ENCODE measurements around the gene LRRC4B. TPM values are rescaled to one million over a fixed set of nuclear protein-coding genes. Genes with fewer than 3 reads are reported as not detected.

The LRRC4B gene
- total and polyA plus RNA-seq, 2 of the 13 experiments (the other 11 are each of a cell fraction or from before 2014, with no cell fraction given), result not detected

DNA sequence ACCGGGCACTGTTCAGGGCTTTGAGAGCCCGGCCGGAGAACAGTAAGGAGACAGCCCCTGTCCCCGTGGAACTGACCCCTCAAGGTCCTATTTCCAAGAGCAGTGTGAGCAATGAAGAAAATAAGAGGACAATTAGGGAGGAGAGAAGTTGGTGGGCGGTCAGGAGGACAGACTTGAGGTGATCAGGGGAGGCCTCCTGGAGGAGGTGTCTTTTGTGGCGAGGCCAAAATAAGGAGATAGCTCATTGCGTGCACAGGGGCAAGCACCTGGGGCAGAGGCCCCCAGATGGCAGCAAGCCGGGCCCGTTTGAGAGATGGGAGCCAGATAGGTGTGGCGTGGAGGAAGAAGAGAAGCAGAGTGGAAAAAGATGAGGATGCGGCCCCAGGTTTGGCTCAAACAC is 2.8 kb upstream of the LRRC4B start:
- Histone ChIP-seq H3K36me3 (replicated peaks in 1 of 2; ENCODE audit: control insufficient read depth in 1 of 2, insufficient read depth in 2 of 2, low read length in 2 of 2) (no peaks in the 10 kb centered on the region), H3K27ac (ENCODE audit: extremely low read length, insufficient read depth, low read length) (no peak overlapping the region), H3K27me3 (ENCODE audit: control insufficient read depth in 1 of 2, insufficient read depth in 2 of 2, low read length in 2 of 2) (peaks cover 2 to 31% of the 10 kb centered on the region in 2 experiments; a peak in 4 of 5 replicates), H4K20me1 (ENCODE audit: insufficient read depth, low read length) (no peaks in the 10 kb centered on the region), H3K4me1 (ENCODE audit: insufficient read depth, low read length) (no peaks in the 10 kb centered on the region), H2AFZ (ENCODE audit: low read length) (no peak overlapping the region), H3K9ac (ENCODE audit: insufficient read depth, low read depth, low read length) (no peak overlapping the region), H3K79me2 (ENCODE audit: insufficient read depth, low read length) (no peaks in the 10 kb centered on the region), H3K4me3 (replicated peaks in 1 of 3; ENCODE audit: insufficient read depth in 1 of 3, low read depth in 2 of 3, low read length in 3 of 3) (no peak overlapping the region), H3K4me2 (ENCODE audit: low read depth, low read length) (no peak overlapping the region), H3K9me3 (ENCODE audit: low read length) (no peaks in the 10 kb centered on the region)
- intact Hi-C loops (cut with micrococcal nuclease; ENCODE audit: unreplicated experiment) (no loop called here), in situ Hi-C loops (cut with HindIII; ENCODE audit: extremely low pct_ligation_motif_present, low pct_unique_long_range_greater_than_20kb) (no loop called here)
- TF ChIP-seq, protein P1, sequence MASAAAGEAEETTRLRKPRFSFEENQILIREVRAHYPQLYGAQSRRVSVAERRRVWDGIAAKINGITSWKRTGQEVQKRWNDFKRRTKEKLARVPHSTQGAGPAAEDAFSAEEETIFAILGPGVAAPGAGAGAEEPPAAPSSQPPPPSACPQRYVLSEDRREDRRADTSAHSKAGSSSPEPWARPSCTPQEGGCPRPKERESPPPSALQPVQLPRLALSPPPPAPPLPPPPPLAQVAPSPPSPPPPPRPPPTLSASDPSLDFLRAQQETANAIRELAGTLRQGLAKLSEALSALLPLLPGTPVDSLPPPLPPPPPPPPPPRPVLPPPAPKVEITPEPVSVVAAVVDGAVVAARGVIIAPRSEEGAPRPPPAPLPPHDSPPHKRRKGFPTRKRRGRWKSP (CRISPR knock-in tag; IDR thresholded peaks at IDR 0.05), result no peak
- TF ChIP-seq, protein P2, sequence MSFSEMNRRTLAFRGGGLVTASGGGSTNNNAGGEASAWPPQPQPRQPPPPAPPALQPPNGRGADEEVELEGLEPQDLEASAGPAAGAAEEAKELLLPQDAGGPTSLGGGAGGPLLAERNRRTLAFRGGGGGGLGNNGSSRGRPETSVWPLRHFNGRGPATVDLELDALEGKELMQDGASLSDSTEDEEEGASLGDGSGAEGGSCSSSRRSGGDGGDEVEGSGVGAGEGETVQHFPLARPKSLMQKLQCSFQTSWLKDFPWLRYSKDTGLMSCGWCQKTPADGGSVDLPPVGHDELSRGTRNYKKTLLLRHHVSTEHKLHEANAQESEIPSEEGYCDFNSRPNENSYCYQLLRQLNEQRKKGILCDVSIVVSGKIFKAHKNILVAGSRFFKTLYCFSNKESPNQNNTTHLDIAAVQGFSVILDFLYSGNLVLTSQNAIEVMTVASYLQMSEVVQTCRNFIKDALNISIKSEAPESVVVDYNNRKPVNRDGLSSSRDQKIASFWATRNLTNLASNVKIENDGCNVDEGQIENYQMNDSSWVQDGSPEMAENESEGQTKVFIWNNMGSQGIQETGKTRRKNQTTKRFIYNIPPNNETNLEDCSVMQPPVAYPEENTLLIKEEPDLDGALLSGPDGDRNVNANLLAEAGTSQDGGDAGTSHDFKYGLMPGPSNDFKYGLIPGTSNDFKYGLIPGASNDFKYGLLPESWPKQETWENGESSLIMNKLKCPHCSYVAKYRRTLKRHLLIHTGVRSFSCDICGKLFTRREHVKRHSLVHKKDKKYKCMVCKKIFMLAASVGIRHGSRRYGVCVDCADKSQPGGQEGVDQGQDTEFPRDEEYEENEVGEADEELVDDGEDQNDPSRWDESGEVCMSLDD (CRISPR knock-in tag; IDR thresholded peaks at IDR 0.05; ENCODE audit: borderline replicate concordance), result no peak
- TF ChIP-seq JDP2 (CRISPR knock-in tag; IDR thresholded peaks at IDR 0.05; ENCODE audit: borderline replicate concordance) (no peak), IRF2 (CRISPR knock-in tag; IDR thresholded peaks at IDR 0.05) (no peak), ZBTB7B (CRISPR knock-in tag; IDR thresholded peaks at IDR 0.05) (no peak), PCBP1 (IDR thresholded peaks at IDR 0.05; ENCODE audit: borderline replicate concordance, low read depth, low read length) (no peak), ZNF430 (CRISPR knock-in tag; IDR thresholded peaks at IDR 0.05) (no peak)
- TF ChIP-seq, protein P3, sequence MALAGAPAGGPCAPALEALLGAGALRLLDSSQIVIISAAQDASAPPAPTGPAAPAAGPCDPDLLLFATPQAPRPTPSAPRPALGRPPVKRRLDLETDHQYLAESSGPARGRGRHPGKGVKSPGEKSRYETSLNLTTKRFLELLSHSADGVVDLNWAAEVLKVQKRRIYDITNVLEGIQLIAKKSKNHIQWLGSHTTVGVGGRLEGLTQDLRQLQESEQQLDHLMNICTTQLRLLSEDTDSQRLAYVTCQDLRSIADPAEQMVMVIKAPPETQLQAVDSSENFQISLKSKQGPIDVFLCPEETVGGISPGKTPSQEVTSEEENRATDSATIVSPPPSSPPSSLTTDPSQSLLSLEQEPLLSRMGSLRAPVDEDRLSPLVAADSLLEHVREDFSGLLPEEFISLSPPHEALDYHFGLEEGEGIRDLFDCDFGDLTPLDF (CRISPR knock-in tag; IDR thresholded peaks at IDR 0.05), result no peak
- TF ChIP-seq, protein P4, sequence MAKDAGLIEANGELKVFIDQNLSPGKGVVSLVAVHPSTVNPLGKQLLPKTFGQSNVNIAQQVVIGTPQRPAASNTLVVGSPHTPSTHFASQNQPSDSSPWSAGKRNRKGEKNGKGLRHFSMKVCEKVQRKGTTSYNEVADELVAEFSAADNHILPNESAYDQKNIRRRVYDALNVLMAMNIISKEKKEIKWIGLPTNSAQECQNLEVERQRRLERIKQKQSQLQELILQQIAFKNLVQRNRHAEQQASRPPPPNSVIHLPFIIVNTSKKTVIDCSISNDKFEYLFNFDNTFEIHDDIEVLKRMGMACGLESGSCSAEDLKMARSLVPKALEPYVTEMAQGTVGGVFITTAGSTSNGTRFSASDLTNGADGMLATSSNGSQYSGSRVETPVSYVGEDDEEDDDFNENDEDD (CRISPR knock-in tag; IDR thresholded peaks at IDR 0.05; ENCODE audit: borderline replicate concordance), result no peak
- WGBS (ENCODE audit: low lambda C conversion rate), result 4% methylated on average over 11 of the region's 11 CpGs
- ATAC-seq (no peak), FAIRE-seq (no peak), DNase-seq (ENCODE audit: low spot score) (no peak)
- POLR2A ChIA-PET, result no interaction called here
- BruUV-seq (replicated peaks), result no TSS peak
- CTCF ChIA-PET (ENCODE audit: low intra/inter-chr PET ratio, low total read pairs), result no interaction called here

All from HepG2 (cell line).